H9 (cell line): ENCODE results near the gene CLN3. TPM values are rescaled to one million over a fixed set of nuclear protein-coding genes. Genes with fewer than 3 reads are reported as not detected.

Experiments
- DNase-seq: peaks from one replicate; pipeline ENCODE4 v3.0.0-alpha.2; 2017
- H2AFZ ChIP-seq: one replicate; pipeline ENCODE4 v1.6.1; 2013; ENCODE audit warnings: mild to moderate bottlenecking, low read length, control low read depth, moderate library complexity
- H2AK5ac ChIP-seq: 2 replicates; pipeline ENCODE4 v1.6.1; 2013; ENCODE audit warnings: low read length, control low read depth, mixed read lengths; ENCODE audit not compliant: insufficient read length
- H2BK120ac ChIP-seq: one replicate; pipeline ENCODE4 v1.6.1; 2013; ENCODE audit warnings: low read depth, mild to moderate bottlenecking, low read length, control low read depth, inconsistent platforms; ENCODE audit not compliant: poor library complexity, severe bottlenecking
- H2BK12ac ChIP-seq: 2 replicates; pipeline ENCODE4 v1.6.1; 2013; ENCODE audit warnings: low read length, control low read depth, mixed read lengths, low read depth; ENCODE audit not compliant: insufficient read length
- H2BK15ac ChIP-seq: 2 replicates; pipeline ENCODE4 v1.6.1; 2013; ENCODE audit warnings: low read depth, low read length, control low read depth
- H2BK20ac ChIP-seq: one replicate; pipeline ENCODE4 v1.6.1; 2013; ENCODE audit warnings: low read depth, mild to moderate bottlenecking, low read length, control low read depth, inconsistent platforms; ENCODE audit not compliant: poor library complexity, severe bottlenecking
- H2BK5ac ChIP-seq: 2 replicates; pipeline ENCODE4 v1.6.1; 2013; ENCODE audit warnings: low read length, control low read depth, mixed read lengths; ENCODE audit not compliant: insufficient read length
- H3K14ac ChIP-seq: 2 replicates; pipeline ENCODE4 v1.6.1; 2013; ENCODE audit warnings: low read length, control low read depth; ENCODE audit not compliant: insufficient read depth
- H3K18ac ChIP-seq: 2 replicates; pipeline ENCODE4 v1.6.1; 2013; ENCODE audit warnings: low read depth, mild to moderate bottlenecking, mixed read lengths, low read length, control low read depth; ENCODE audit not compliant: insufficient read length
- H3K23ac ChIP-seq: 2 replicates; pipeline ENCODE4 v1.6.1; 2013; ENCODE audit warnings: low read length, control low read depth, mixed read lengths, low read depth; ENCODE audit not compliant: insufficient read length
- H3K23me2 ChIP-seq: 2 replicates; pipeline ENCODE4 v1.6.1; 2013; ENCODE audit warnings: low read depth, mild to moderate bottlenecking, mixed read lengths, low read length, control low read depth; ENCODE audit not compliant: insufficient read length, poor library complexity, severe bottlenecking
- H3K27ac ChIP-seq: 2 replicates; pipeline ENCODE4 v1.5.1; 2013; ENCODE audit warnings: low read length, control low read depth, mixed read lengths, low read depth; ENCODE audit not compliant: insufficient read length
- H3K27me3 ChIP-seq: 2 replicates; pipeline ENCODE4 v1.6.1; 2013; ENCODE audit warnings: low read length, control low read depth, inconsistent platforms; ENCODE audit not compliant: insufficient read depth
- H3K4ac ChIP-seq: 2 replicates; pipeline ENCODE4 v1.6.1; 2013; ENCODE audit warnings: low read depth, mild to moderate bottlenecking, control low read depth, inconsistent platforms, low read length, moderate library complexity
- H3K4me1 ChIP-seq: 2 replicates; pipeline ENCODE4 v1.6.1; 2013; ENCODE audit warnings: low read length, control low read depth, inconsistent platforms; ENCODE audit not compliant: insufficient read depth
- H3K4me2 ChIP-seq: 2 replicates; pipeline ENCODE4 v1.6.1; 2013; ENCODE audit warnings: low read length, control low read depth, mixed read lengths; ENCODE audit not compliant: insufficient read length, insufficient read depth
- H3K56ac ChIP-seq: 2 replicates; pipeline ENCODE4 v1.6.1; 2013; ENCODE audit warnings: low read depth, mild to moderate bottlenecking, mixed read lengths, low read length, control low read depth; ENCODE audit not compliant: insufficient read length
- H3K79me1 ChIP-seq: 2 replicates; pipeline ENCODE4 v1.6.1; 2013; ENCODE audit warnings: low read depth, mild to moderate bottlenecking, moderate library complexity, low read length, control low read depth, inconsistent platforms; ENCODE audit not compliant: insufficient read depth, poor library complexity, severe bottlenecking
- H3K79me2 ChIP-seq: 2 replicates; pipeline ENCODE4 v1.6.1; 2013; ENCODE audit warnings: low read length, control low read depth, inconsistent platforms; ENCODE audit not compliant: insufficient read depth
- H3K9ac ChIP-seq: 2 replicates; pipeline ENCODE4 v1.6.1; 2013; ENCODE audit warnings: low read length, control low read depth, mixed read lengths; ENCODE audit not compliant: insufficient read length; ENCODE audit errors: extremely low read depth
- H3K9me3 ChIP-seq: one replicate; pipeline ENCODE4 v1.6.1; 2013; ENCODE audit warnings: low read depth, low read length, inconsistent platforms; ENCODE audit not compliant: control insufficient read depth
- H3T11ph ChIP-seq: one replicate; pipeline ENCODE4 v1.6.1; 2013; ENCODE audit warnings: mild to moderate bottlenecking, low read length, control low read depth, inconsistent platforms
- H4K20me1 ChIP-seq: one replicate; pipeline ENCODE4 v1.6.1; 2013; ENCODE audit not compliant: control insufficient read depth, insufficient read length, insufficient read depth
- H4K5ac ChIP-seq: 2 replicates; pipeline ENCODE4 v1.6.1; 2013; ENCODE audit warnings: low read depth, mild to moderate bottlenecking, mixed read lengths, low read length, control low read depth; ENCODE audit not compliant: insufficient read length
- H4K8ac ChIP-seq: replicated peaks from 2 replicates; pipeline ENCODE4 v1.6.1; 2013; ENCODE audit warnings: low read length, control low read depth, mixed read lengths, low read depth; ENCODE audit not compliant: insufficient read length
- H4K91ac ChIP-seq: 2 replicates; pipeline ENCODE4 v1.6.1; 2013; ENCODE audit warnings: low read depth, mild to moderate bottlenecking, moderate library complexity, mixed read lengths, low read length, control low read depth; ENCODE audit not compliant: insufficient read length
- H3K27ac Mint-ChIP-seq, 3 experiments: 2 replicates in 2 of 3; 3 replicates in 1 of 3; pipeline ENCODE4 v1.8.0; 2020 to 2021; ENCODE audit warnings: mixed read lengths in 3 of 3, mild to moderate bottlenecking in 1 of 3, moderate library complexity in 1 of 3
- H3K27me3 Mint-ChIP-seq: 2 replicates; pipeline ENCODE4 v1.8.0; 2021; ENCODE audit warnings: low read depth, mild to moderate bottlenecking, moderate library complexity, mixed read lengths
- H3K36me3 Mint-ChIP-seq, 3 experiments: 2 replicates in 2 of 3; 3 replicates in 1 of 3; pipeline ENCODE4 v1.8.0; 2020 to 2021; ENCODE audit warnings: low read depth in 3 of 3, mixed read lengths in 3 of 3; ENCODE audit not compliant: insufficient read depth in 1 of 3
- H3K4me1 Mint-ChIP-seq, 2 experiments: 2 replicates each; pipeline ENCODE4 v1.8.0; 2020; ENCODE audit warnings: mixed read lengths in 2 of 2
- H3K4me3 Mint-ChIP-seq, 2 experiments: 2 replicates in 1 of 2; 3 replicates in 1 of 2; pipeline ENCODE4 v1.8.0; 2020 to 2021; ENCODE audit warnings: mild to moderate bottlenecking in 2 of 2, mixed read lengths in 2 of 2, moderate library complexity in 1 of 2
- H3K9me3 Mint-ChIP-seq, 2 experiments: 2 replicates in 1 of 2; 3 replicates in 1 of 2; pipeline ENCODE4 v1.8.0; 2020; ENCODE audit warnings: mild to moderate bottlenecking in 2 of 2, mixed read lengths in 2 of 2, moderate library complexity in 1 of 2
- WGBS: extraction: QIAGEN DNeasy Blood & Tissue Kit; methylation state at CpG from one replicate; pipeline ENCODE4 v1.1.7; 2013; ENCODE audit warnings: missing lambda C conversion rate, low lambda C conversion rate, mixed read lengths; ENCODE audit not compliant: insufficient read length; ENCODE audit errors: extremely low coverage; 5-methylcytosine and 5-hydroxymethylcytosine counted together
- total RNA-seq: library from RNA; stranded (reverse); gene quantifications from 2 replicates; pipeline ENCODE4 v1.2.1, GENCODE V29; 2021
- TF ChIP-seq, protein P1 (sequence below): fragments of 200-600 bp; sonication (generic); conservative IDR thresholded peaks from 3 replicates; pipeline ENCODE4 v1.8.0; 2021; ENCODE audit warnings: antibody characterized with exemption, mild to moderate bottlenecking

CLN3 gene
- total RNA-seq, 1 experiment from 2014 or later, result 21.4 TPM

DNA sequence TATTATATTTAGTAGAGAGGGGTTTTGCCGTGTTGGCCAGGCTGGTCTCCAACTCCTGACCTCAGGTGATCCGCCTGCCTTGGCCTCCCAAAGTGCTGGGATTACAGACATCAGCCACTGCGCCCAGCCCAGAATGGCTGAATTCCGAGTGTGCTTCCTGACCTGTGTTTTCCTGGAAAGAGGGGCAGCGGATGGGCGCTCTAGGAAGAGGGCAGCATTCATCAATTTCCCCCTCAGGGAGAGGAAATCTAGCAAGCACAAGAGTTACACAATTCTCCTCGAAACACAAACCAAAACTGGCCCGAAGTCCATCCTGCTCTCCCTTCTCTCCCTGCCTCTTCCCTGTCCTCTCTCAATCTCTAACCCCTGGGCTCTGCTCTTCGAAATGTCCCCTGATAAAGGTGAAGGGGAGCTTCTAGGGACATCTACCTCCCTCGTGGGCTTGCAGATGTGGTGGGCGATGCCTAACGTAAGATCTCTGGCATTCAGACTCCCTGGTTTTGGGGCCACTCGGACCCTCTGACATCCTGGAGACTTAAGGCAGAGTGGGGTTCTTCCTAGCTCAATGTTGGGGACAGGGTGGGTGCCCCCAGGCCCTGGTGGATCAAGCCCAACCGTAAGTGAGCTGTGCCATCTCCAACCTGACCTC, 13.7 kb upstream of the CLN3 start:
- no peak overlapping the region for H3T11ph ChIP-seq
- no peak overlapping the region for H2BK12ac ChIP-seq
- no peak overlapping the region for H3K4me2 ChIP-seq
- no peak overlapping the region for H3K14ac ChIP-seq
- H3K27me3 ChIP-seq, result no peaks in the 10 kb centered on the region
- H3K56ac ChIP-seq, result no peak overlapping the region
- no peak for DNase-seq
- H3K18ac ChIP-seq, result no peak overlapping the region
- H2AFZ ChIP-seq, result no peak overlapping the region
- H4K8ac ChIP-seq, result no peak overlapping the region
- H3K4me3 Mint-ChIP-seq, result no peak overlapping the region
- H2BK15ac ChIP-seq, result no peak overlapping the region
- H4K91ac ChIP-seq, result no peak overlapping the region
- no peak overlapping the region for H2BK20ac ChIP-seq
- no peak overlapping the region for H3K4ac ChIP-seq
- H2BK120ac ChIP-seq, result no peak overlapping the region
- peak overlapping the region in 1 of 3 experiments; percentile 96; a peak in 1 of 7 replicates for H3K27ac Mint-ChIP-seq
- no peaks in the 10 kb centered on the region for H3K36me3 Mint-ChIP-seq
- no peak overlapping the region for H3K27ac ChIP-seq
- H3K4me1 ChIP-seq, result no peaks in the 10 kb centered on the region
- H2BK5ac ChIP-seq, result no peak overlapping the region
- no peaks in the 10 kb centered on the region for H3K9me3 Mint-ChIP-seq
- H3K79me1 ChIP-seq, result no peaks in the 10 kb centered on the region
- no CpG with 5 or more reads among the region's 14 CpGs for WGBS
- H2AK5ac ChIP-seq, result no peak overlapping the region
- TF ChIP-seq, protein P1, sequence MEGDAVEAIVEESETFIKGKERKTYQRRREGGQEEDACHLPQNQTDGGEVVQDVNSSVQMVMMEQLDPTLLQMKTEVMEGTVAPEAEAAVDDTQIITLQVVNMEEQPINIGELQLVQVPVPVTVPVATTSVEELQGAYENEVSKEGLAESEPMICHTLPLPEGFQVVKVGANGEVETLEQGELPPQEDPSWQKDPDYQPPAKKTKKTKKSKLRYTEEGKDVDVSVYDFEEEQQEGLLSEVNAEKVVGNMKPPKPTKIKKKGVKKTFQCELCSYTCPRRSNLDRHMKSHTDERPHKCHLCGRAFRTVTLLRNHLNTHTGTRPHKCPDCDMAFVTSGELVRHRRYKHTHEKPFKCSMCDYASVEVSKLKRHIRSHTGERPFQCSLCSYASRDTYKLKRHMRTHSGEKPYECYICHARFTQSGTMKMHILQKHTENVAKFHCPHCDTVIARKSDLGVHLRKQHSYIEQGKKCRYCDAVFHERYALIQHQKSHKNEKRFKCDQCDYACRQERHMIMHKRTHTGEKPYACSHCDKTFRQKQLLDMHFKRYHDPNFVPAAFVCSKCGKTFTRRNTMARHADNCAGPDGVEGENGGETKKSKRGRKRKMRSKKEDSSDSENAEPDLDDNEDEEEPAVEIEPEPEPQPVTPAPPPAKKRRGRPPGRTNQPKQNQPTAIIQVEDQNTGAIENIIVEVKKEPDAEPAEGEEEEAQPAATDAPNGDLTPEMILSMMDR, result no peak
- H3K9me3 ChIP-seq, result no peaks in the 10 kb centered on the region
- H3K9ac ChIP-seq, result no peak overlapping the region
- no peak overlapping the region for H3K23ac ChIP-seq
- 0 out of 4 replicates have a peak, but pooled peaks cover 0 to 2% of the 10 kb centered on the region in 2 experiments for H3K4me1 Mint-ChIP-seq
- no peaks in the 10 kb centered on the region for H4K20me1 ChIP-seq
- no peak overlapping the region for H4K5ac ChIP-seq
- H3K23me2 ChIP-seq, result no peaks in the 10 kb centered on the region
- no peaks in the 10 kb centered on the region for H3K79me2 ChIP-seq
- peaks cover 12% of the 10 kb centered on the region for H3K27me3 Mint-ChIP-seq
